HG03457 (cell line): ENCODE measurements around the gene RXFP2.

Experiments
- ATAC-seq: cut with Tn5 transposase; IDR thresholded peaks from one replicate; pipeline ENCODE4 v1.9.1; 2021; ENCODE audit warnings: moderate number of reproducible peaks; ENCODE audit not compliant: unreplicated experiment

Gene RXFP2

GRCh38 chr13:31739226-31739625 is at the start of gene RXFP2:
Gene RXFP2 (plus strand): TSS chr13:31739526. CDS start chr13:31739613, 87 bp downstream.
- ATAC-seq: no peak

GRCh38 chr13:31697290-31697689 is 42.0 kb upstream of the RXFP2 start:
- no peak for ATAC-seq

- no peak for ATAC-seq
Measured at GRCh38 chr13:31699650-31700049, 39.7 kb upstream of the RXFP2 start.

- no peak for ATAC-seq
Measured at GRCh38 chr13:31703780-31704179, 35.5 kb upstream of the RXFP2 start.

- ATAC-seq: no peak
Measured at GRCh38 chr13:31706105-31706504, 33.2 kb upstream of the RXFP2 start.

- no peak for ATAC-seq
Measured at GRCh38 chr13:31717583-31717982, 21.7 kb upstream of the RXFP2 start.

GRCh38 chr13:31719214-31719613 is 20.1 kb upstream of the RXFP2 start:
- ATAC-seq: no peak

- ATAC-seq: no peak
Measured at GRCh38 chr13:31722673-31723072, 16.7 kb upstream of the RXFP2 start.

- no peak for ATAC-seq
Measured at GRCh38 chr13:31725841-31726240, 13.5 kb upstream of the RXFP2 start.

GRCh38 chr13:31731921-31732320 is 7.4 kb upstream of the RXFP2 start:
- ATAC-seq: no peak

- no peak for ATAC-seq
Measured at GRCh38 chr13:31733066-31733465, 6.3 kb upstream of the RXFP2 start.

- ATAC-seq: no peak
Measured at GRCh38 chr13:31733647-31734046, 5.7 kb upstream of the RXFP2 start.

- peak; percentile 79 for ATAC-seq
Measured at GRCh38 chr13:31742097-31742734, 2.9 kb downstream of the RXFP2 start.

GRCh38 chr13:31747291-31747690 is 8.0 kb downstream of the RXFP2 start:
- ATAC-seq: no peak

GRCh38 chr13:31747966-31748365 is 8.6 kb downstream of the RXFP2 start:
- ATAC-seq: no peak

GRCh38 chr13:31749929-31750328 is 10.6 kb downstream of the RXFP2 start:
- ATAC-seq: no peak

GRCh38 chr13:31755211-31755610 is 15.9 kb downstream of the RXFP2 start:
- no peak for ATAC-seq

- ATAC-seq: no peak
Measured at GRCh38 chr13:31755803-31756212, 16.5 kb downstream of the RXFP2 start.

GRCh38 chr13:31756346-31756745 is 17.0 kb downstream of the RXFP2 start:
- no peak for ATAC-seq

GRCh38 chr13:31761951-31762350 is 22.6 kb downstream of the RXFP2 start:
- no peak for ATAC-seq

GRCh38 chr13:31764556-31764955 is 25.2 kb downstream of the RXFP2 start:
- no peak for ATAC-seq

GRCh38 chr13:31765138-31765785 is 25.9 kb downstream of the RXFP2 start:
- ATAC-seq: no peak
